ENCODE data around the gene BCL11B.

Gene BCL11B

GRCh38 chr14:99119554-99120525 lies 152.2 kb downstream of the BCL11B start:
- no peak for TF ChIP-seq ISL1 (CRISPR knock-in tag; IDR thresholded peaks at IDR 0.05)
- ATAC-seq: no peak
